Fibroblast of mammary gland (primary cell): ENCODE measurements around the gene PCBD1.
A peak's percentile ranks its signal among the peaks of the same experiment; 100 is the strongest.

Experiments
- DNase-seq: peaks from one replicate; pipeline ENCODE4 v3.0.0-alpha.2; 2010; ENCODE audit warnings: low read depth
- H3K4me3 ChIP-seq: 2 replicates; pipeline ENCODE4 v1.5.1; 2011; ENCODE audit warnings: low read depth, mild to moderate bottlenecking, low read length, moderate library complexity; ENCODE audit not compliant: control insufficient read depth
- TF ChIP-seq, protein P1 (sequence below): conservative IDR thresholded peaks from 2 replicates; pipeline ENCODE4 v1.5.1; 2011; ENCODE audit warnings: low read depth, low read length, inconsistent platforms; ENCODE audit not compliant: control insufficient read depth, insufficient read depth

PCBD1 gene

GRCh38 chr10:70892631-70893030 is 4.3 kb upstream of the PCBD1 start:
- TF ChIP-seq, protein P1, sequence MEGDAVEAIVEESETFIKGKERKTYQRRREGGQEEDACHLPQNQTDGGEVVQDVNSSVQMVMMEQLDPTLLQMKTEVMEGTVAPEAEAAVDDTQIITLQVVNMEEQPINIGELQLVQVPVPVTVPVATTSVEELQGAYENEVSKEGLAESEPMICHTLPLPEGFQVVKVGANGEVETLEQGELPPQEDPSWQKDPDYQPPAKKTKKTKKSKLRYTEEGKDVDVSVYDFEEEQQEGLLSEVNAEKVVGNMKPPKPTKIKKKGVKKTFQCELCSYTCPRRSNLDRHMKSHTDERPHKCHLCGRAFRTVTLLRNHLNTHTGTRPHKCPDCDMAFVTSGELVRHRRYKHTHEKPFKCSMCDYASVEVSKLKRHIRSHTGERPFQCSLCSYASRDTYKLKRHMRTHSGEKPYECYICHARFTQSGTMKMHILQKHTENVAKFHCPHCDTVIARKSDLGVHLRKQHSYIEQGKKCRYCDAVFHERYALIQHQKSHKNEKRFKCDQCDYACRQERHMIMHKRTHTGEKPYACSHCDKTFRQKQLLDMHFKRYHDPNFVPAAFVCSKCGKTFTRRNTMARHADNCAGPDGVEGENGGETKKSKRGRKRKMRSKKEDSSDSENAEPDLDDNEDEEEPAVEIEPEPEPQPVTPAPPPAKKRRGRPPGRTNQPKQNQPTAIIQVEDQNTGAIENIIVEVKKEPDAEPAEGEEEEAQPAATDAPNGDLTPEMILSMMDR = no peak
- H3K4me3 ChIP-seq = no peak overlapping the region
- DNase-seq = peak; percentile 41

DNA sequence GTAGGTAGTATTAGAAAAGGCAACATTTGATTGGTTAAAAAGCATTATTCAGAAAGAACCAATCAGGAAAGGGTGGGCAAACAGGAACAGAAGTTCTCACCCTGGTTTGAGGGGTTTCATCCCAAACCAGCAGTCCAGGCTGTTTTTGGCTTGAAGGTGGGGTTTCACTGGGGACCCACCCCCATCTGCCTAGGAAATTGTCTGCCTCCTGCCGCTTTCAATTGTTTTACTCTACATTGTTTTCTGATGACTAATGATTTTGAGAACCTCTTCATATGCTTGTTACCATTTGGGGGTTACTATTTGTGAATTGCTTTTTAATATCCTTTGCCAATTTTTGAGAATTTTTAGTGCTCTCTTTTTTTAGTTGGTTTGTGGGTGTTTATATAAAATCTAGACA is 3.3 kb upstream of the PCBD1 start:
- no peak for DNase-seq
- TF ChIP-seq, protein P1 = no peak
- H3K4me3 ChIP-seq = no peak overlapping the region

DNA sequence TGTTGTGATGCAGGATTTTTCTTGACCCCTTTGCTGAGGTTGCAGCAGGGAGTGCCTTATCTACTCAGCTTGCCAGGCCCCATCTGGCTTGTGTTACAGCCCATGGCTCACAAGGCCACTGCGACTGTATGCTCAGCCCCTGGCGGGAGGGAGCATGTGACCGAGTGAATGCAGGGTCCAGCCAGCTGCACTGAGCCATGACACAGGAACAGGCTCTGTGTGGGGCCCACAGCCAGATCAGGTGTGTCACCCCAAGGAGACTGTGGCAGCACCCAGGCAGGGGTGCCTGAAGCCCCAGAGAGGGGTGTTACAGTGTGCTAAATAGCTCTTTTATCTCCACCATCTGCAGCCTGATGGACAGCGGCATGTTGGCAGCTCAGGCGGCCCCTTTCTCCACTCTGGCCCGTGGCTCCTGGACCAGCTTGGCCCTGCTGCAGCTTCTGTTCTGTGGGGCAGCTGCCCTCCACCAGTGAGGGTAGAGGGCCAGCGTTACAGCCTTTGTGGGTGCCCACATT is 2.6 kb upstream of the PCBD1 start:
- no peak overlapping the region for H3K4me3 ChIP-seq
- DNase-seq = peak; percentile 38
- TF ChIP-seq, protein P1 = no peak

- no peak for DNase-seq
- H3K4me3 ChIP-seq = no peak overlapping the region
- TF ChIP-seq, protein P1 = no peak
Measured at GRCh38 chr10:70889291-70889690, 926 bp upstream of the PCBD1 start.

GRCh38 chr10:70886921-70887665 is 1.3 kb downstream of the PCBD1 start:
- no peak for DNase-seq
- peak overlapping the region; percentile 70 for H3K4me3 ChIP-seq
- TF ChIP-seq, protein P1 = no peak

DNA sequence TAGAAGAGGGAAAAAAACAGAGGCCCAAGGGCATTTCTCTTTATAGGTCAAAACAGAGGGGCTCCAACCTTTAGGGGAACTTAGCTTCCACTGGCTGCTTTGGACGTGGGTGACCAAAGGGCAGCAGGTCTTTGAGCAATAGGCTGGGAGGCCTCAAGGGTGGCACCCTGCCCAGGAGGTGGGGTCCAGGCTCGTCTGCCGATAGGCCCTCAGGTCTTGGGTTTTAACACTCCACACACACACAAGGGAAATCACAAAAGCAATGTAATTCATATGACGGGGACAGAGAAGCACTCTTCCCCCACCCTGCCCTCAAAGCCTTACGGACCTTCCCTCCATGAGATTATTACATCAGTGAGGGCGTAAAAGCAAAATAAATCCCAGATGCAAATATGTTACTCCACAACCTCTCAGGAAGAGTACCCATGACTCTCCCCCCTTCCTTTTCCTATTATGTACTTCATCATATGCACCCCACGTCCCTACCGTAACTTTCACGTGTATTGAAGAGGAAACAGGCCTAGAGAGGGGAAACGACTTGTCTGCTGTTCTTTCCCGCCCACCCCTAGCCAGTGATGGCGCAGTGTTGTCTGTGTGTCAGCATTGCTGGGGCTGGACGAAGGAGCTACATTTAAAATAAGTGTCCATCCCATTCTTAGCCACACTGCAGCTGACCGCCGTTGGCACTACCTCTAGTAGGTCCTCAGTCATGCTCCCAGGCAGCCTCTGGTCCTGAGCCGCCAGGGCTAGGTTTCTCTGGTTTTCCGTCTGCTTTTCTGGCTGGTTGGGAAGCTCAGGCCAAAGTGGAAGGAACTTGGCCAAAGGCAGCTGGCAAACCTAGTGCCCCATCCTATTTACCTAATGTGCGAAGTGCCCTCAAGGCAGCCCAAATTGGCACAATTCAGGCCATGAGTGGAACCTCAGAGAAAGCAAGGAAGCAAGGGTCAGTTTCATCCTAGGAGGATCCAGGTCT is 2.1 kb downstream of the PCBD1 start:
- DNase-seq = no peak
- TF ChIP-seq, protein P1 = no peak
- no peak overlapping the region for H3K4me3 ChIP-seq
